Uterus (tissue), 2 donors: Measurements from ENCODE around the gene TMSB4X.

Source experiments
- POLR2A ChIP-seq, 2 donors: fragments of 450-650 bp; IDR thresholded peaks; one replicate each; pipeline ENCODE4 v1.6.1; 2016; ENCODE audit warnings: antibody characterized with exemption in 2 of 2, mild to moderate bottlenecking in 1 of 2, moderate library complexity in 1 of 2
- TF ChIP-seq, protein P1 (sequence below), 4 experiments: fragments of 200-600 bp in 2 of 4; fragments of 450-650 bp in 2 of 4; sonication (generic) in 2 of 4; IDR thresholded peaks; one replicate each; pipeline ENCODE4 v1.5.1; 2016 to 2019; ENCODE audit warnings: antibody characterized with exemption in 4 of 4, mild to moderate bottlenecking in 2 of 4, moderate library complexity in 1 of 4

DNA sequence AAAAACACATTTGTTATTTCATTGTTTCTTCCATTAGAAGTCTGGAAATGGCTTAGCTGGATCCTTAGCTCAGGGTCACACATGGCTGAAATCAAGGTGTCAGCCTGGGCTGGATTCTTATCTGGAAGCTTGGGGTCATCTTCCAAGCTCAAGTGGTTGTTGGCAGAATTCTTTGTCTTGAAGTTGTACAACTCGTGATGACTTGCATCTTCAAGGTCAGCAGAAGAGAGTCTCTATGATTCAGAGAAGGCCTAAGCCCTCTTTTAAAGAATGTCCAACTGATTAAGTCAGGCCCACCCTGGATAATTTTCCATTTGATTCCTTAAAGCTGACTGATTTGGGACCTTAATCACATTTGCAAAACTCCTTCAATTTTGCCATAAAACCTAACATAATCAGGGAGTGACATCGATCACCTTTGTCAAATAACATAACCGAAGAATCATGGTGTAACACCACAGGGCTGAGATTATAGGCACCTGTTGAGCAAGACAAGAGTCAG lies 22.1 kb downstream of the TMSB4X start:
- TF ChIP-seq, protein P1, sequence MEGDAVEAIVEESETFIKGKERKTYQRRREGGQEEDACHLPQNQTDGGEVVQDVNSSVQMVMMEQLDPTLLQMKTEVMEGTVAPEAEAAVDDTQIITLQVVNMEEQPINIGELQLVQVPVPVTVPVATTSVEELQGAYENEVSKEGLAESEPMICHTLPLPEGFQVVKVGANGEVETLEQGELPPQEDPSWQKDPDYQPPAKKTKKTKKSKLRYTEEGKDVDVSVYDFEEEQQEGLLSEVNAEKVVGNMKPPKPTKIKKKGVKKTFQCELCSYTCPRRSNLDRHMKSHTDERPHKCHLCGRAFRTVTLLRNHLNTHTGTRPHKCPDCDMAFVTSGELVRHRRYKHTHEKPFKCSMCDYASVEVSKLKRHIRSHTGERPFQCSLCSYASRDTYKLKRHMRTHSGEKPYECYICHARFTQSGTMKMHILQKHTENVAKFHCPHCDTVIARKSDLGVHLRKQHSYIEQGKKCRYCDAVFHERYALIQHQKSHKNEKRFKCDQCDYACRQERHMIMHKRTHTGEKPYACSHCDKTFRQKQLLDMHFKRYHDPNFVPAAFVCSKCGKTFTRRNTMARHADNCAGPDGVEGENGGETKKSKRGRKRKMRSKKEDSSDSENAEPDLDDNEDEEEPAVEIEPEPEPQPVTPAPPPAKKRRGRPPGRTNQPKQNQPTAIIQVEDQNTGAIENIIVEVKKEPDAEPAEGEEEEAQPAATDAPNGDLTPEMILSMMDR (IDR thresholded peaks at IDR 0.05): no peak
- TF ChIP-seq POLR2A (IDR thresholded peaks at IDR 0.05): no peak
